Cardiac muscle cell (in vitro differentiated cells and primary cell): ENCODE data around the gene GATD1. TPM values are rescaled to one million over a fixed set of nuclear protein-coding genes. Genes with fewer than 3 reads are reported as not detected.

Experiments
- DNase-seq, 2 donors: peaks; one replicate each; pipeline versions ENCODE4 v3.0.0 to v3.0.0-alpha.2; 2010 to 2017; ENCODE audit warnings: low read depth in 1 of 2, low spot score in 1 of 2
- H3K27ac ChIP-seq: fragments of 200-600 bp; sonication (generic); 2 replicates; pipeline ENCODE4 v1.5.1; 2016
- H3K27me3 ChIP-seq: fragments of 200-600 bp; sonication (generic); 2 replicates; pipeline ENCODE4 v1.6.0; 2016; ENCODE audit warnings: control low read depth
- H3K36me3 ChIP-seq: fragments of 200-600 bp; sonication (generic); 2 replicates; pipeline ENCODE4 v1.5.1; 2016; ENCODE audit warnings: control low read depth
- H3K4me1 ChIP-seq: fragments of 200-600 bp; sonication (generic); 2 replicates; pipeline ENCODE4 v1.8.1; 2017; ENCODE audit warnings: low read depth, mild to moderate bottlenecking, mixed run types
- H3K4me3 ChIP-seq: fragments of 200-600 bp; sonication (generic); 2 replicates; pipeline ENCODE4 v1.5.1; 2016; ENCODE audit warnings: mild to moderate bottlenecking
- H3K9me3 ChIP-seq: fragments of 200-600 bp; sonication (generic); 2 replicates; pipeline ENCODE4 v1.5.1; 2017; ENCODE audit warnings: low read depth, mild to moderate bottlenecking, control low read depth
- CTCF ChIP-seq: IDR thresholded peaks from 2 replicates; pipeline ENCODE4 v1.5.1; 2012; ENCODE audit warnings: low read depth, mild to moderate bottlenecking, low read length
- polyA plus RNA-seq: library from polyadenylated mRNA; unstranded; fragments of >200 nt; fragmentation: Nextera tagmentation; extraction: Ambion mirVana; gene quantifications from 2 replicates; pipeline ENCODE4 v1.2.1, GENCODE V29; 2016
- total RNA-seq: library from RNA; depleted of rRNA; stranded (reverse); fragments of >200 nt; gene quantifications from 2 replicates; pipeline ENCODE4 v1.2.3, GENCODE V29; 2016

GATD1 gene
- total and polyA plus RNA-seq, 2 experiments from 2014 or later = 60.4 to 64.1 TPM

- H3K27ac ChIP-seq = no peak overlapping the region
- no peaks in the 10 kb centered on the region for H3K4me1 ChIP-seq
- peaks cover 50% of the 10 kb centered on the region for H3K27me3 ChIP-seq
- H3K4me3 ChIP-seq = no peak overlapping the region
- no peak for TF ChIP-seq CTCF
- DNase-seq = no peak
- H3K36me3 ChIP-seq = no peaks in the 10 kb centered on the region
- no peaks in the 10 kb centered on the region for H3K9me3 ChIP-seq
Measured at GRCh38 chr11:720017-720641, 57.2 kb downstream of the GATD1 start.

- peaks cover 43% of the 10 kb centered on the region for H3K27me3 ChIP-seq
Measured at GRCh38 chr11:719214-720016, 57.9 kb downstream of the GATD1 start.

More at GRCh38 chr11:719214-720016, 57.9 kb downstream of the GATD1 start:
- no peaks in the 10 kb centered on the region for H3K4me1 ChIP-seq
- no peaks in the 10 kb centered on the region for H3K9me3 ChIP-seq
- no peak overlapping the region for H3K4me3 ChIP-seq
- no peak for DNase-seq
- H3K36me3 ChIP-seq = no peaks in the 10 kb centered on the region
- no peak overlapping the region for H3K27ac ChIP-seq
- TF ChIP-seq CTCF = no peak

Other genes with a start within 250 kb of the GATD1 start
- gene HRAS, start 241.9 kb downstream of the GATD1 start, total RNA-seq = 49.6 and 63.1 TPM in 2 replicates
- 60.0 and 97.8 TPM in 2 replicates for gene HRAS, start 241.9 kb downstream of the GATD1 start, polyA plus RNA-seq
- gene LRRC56, start 240.0 kb downstream of the GATD1 start, total RNA-seq = 2.6 and 4.5 TPM in 2 replicates
- 2.5 and 3.4 TPM in 2 replicates for gene LRRC56, start 240.0 kb downstream of the GATD1 start, polyA plus RNA-seq
- 12.3 and 21.1 TPM in 2 replicates for gene LMNTD2, start 216.7 kb downstream of the GATD1 start, total RNA-seq
- gene LMNTD2, start 216.7 kb downstream of the GATD1 start, polyA plus RNA-seq = 18.4 and 18.8 TPM in 2 replicates
- 47.8 and 49.5 TPM in 2 replicates for gene RASSF7, start 216.5 kb downstream of the GATD1 start, total RNA-seq
- 49.6 and 66.7 TPM in 2 replicates for gene RASSF7, start 216.5 kb downstream of the GATD1 start, polyA plus RNA-seq
- 36.4 and 48.0 TPM in 2 replicates for gene PHRF1, start 201.0 kb downstream of the GATD1 start, total RNA-seq
- 17.8 and 22.8 TPM in 2 replicates for gene PHRF1, start 201.0 kb downstream of the GATD1 start, polyA plus RNA-seq
- 17.7 and 24.7 TPM in 2 replicates for gene IRF7, start 161.5 kb downstream of the GATD1 start, total RNA-seq
- gene IRF7, start 161.5 kb downstream of the GATD1 start, polyA plus RNA-seq = 13.0 and 17.0 TPM in 2 replicates
- gene CDHR5, start 152.5 kb downstream of the GATD1 start, total RNA-seq = 0.18 TPM in 1 of 2 replicates, not detected in the other
- gene CDHR5, start 152.5 kb downstream of the GATD1 start, polyA plus RNA-seq = 0.27 and 0.60 TPM in 2 replicates
- gene SCT, start 150.3 kb downstream of the GATD1 start, total RNA-seq = 4.3 and 4.4 TPM in 2 replicates
- gene SCT, start 150.3 kb downstream of the GATD1 start, polyA plus RNA-seq = 8.9 and 18.8 TPM in 2 replicates
- gene DRD4, start 140.2 kb downstream of the GATD1 start, total RNA-seq = 0.60 and 1.2 TPM in 2 replicates
- gene DRD4, start 140.2 kb downstream of the GATD1 start, polyA plus RNA-seq = 0.75 and 2.2 TPM in 2 replicates
- gene DEAF1, start 82.3 kb downstream of the GATD1 start, total RNA-seq = 80.0 and 90.0 TPM in 2 replicates
- 88.6 and 124 TPM in 2 replicates for gene DEAF1, start 82.3 kb downstream of the GATD1 start, polyA plus RNA-seq
- 53.4 and 70.5 TPM in 2 replicates for gene TMEM80, start 81.7 kb downstream of the GATD1 start, total RNA-seq
- 72.3 and 93.5 TPM in 2 replicates for gene TMEM80, start 81.7 kb downstream of the GATD1 start, polyA plus RNA-seq
- 18.9 and 22.6 TPM in 2 replicates for gene EPS8L2, start 71.3 kb downstream of the GATD1 start, total RNA-seq
- 25.7 and 27.4 TPM in 2 replicates for gene EPS8L2, start 71.3 kb downstream of the GATD1 start, polyA plus RNA-seq
- 144 and 158 TPM in 2 replicates for gene TALDO1, start 30.0 kb downstream of the GATD1 start, total RNA-seq
- gene TALDO1, start 30.0 kb downstream of the GATD1 start, polyA plus RNA-seq = 163 and 174 TPM in 2 replicates
- 1.6 and 7.6 TPM in 2 replicates for gene CEND1, start 12.6 kb upstream of the GATD1 start, total RNA-seq
- 1.7 and 8.2 TPM in 2 replicates for gene CEND1, start 12.6 kb upstream of the GATD1 start, polyA plus RNA-seq
- gene SLC25A22, start 20.8 kb upstream of the GATD1 start, total RNA-seq = 17.6 and 34.7 TPM in 2 replicates
- 18.9 and 21.2 TPM in 2 replicates for gene SLC25A22, start 20.8 kb upstream of the GATD1 start, polyA plus RNA-seq
- gene PIDD1, start 27.7 kb upstream of the GATD1 start, total RNA-seq = 24.0 and 36.8 TPM in 2 replicates
- 33.4 and 40.2 TPM in 2 replicates for gene PIDD1, start 27.7 kb upstream of the GATD1 start, polyA plus RNA-seq
- 523 and 1,109 TPM in 2 replicates for gene RPLP2, start 32.5 kb upstream of the GATD1 start, total RNA-seq
- gene RPLP2, start 32.5 kb upstream of the GATD1 start, polyA plus RNA-seq = 496 and 502 TPM in 2 replicates
- 59.9 and 99.9 TPM in 2 replicates for gene PNPLA2, start 41.4 kb upstream of the GATD1 start, total RNA-seq
- 81.6 and 91.1 TPM in 2 replicates for gene PNPLA2, start 41.4 kb upstream of the GATD1 start, polyA plus RNA-seq
- gene CRACR2B, start 50.4 kb upstream of the GATD1 start, total RNA-seq = 43.9 and 91.0 TPM in 2 replicates
- gene CRACR2B, start 50.4 kb upstream of the GATD1 start, polyA plus RNA-seq = 84.5 and 113 TPM in 2 replicates
- gene CD151, start 55.5 kb upstream of the GATD1 start, total RNA-seq = 146 and 177 TPM in 2 replicates
- gene CD151, start 55.5 kb upstream of the GATD1 start, polyA plus RNA-seq = 210 and 290 TPM in 2 replicates
- gene POLR2L, start 65.0 kb upstream of the GATD1 start, total RNA-seq = 67.3 and 152 TPM in 2 replicates
- gene POLR2L, start 65.0 kb upstream of the GATD1 start, polyA plus RNA-seq = 317 and 482 TPM in 2 replicates
- 85.3 and 140 TPM in 2 replicates for gene TSPAN4, start 65.4 kb upstream of the GATD1 start, total RNA-seq
- gene TSPAN4, start 65.4 kb upstream of the GATD1 start, polyA plus RNA-seq = 79.1 and 125 TPM in 2 replicates
- gene CHID1, start 133.3 kb upstream of the GATD1 start, total RNA-seq = 58.1 and 67.7 TPM in 2 replicates
- gene CHID1, start 133.3 kb upstream of the GATD1 start, polyA plus RNA-seq = 145 and 187 TPM in 2 replicates
- gene AP2A2, start 148.4 kb upstream of the GATD1 start, total RNA-seq = 54.7 and 77.6 TPM in 2 replicates
- gene AP2A2, start 148.4 kb upstream of the GATD1 start, polyA plus RNA-seq = 47.6 and 67.6 TPM in 2 replicates